Upper lobe of left lung (tissue), 4 donors: ENCODE measurements around the gene CFAP69.
"Not testable (repeated sequence)": the region's sequence is repeated elsewhere in the genome, so short reads cannot be mapped to it uniquely, and the experiment has no call there.

Experiments
- POLR2A ChIP-seq, 4 donors: fragments of 450-650 bp; IDR thresholded peaks; one replicate each; pipeline ENCODE4 v1.5.1; 2016 to 2017; ENCODE audit warnings: antibody characterized with exemption in 4 of 4, mild to moderate bottlenecking in 2 of 4
- POLR2AphosphoS5 ChIP-seq, 2 donors: sonication (generic); formaldehyde crosslinking; IDR thresholded peaks; one replicate each; pipeline ENCODE4 v1.5.1; 2017; ENCODE audit warnings: antibody characterized with exemption in 2 of 2

GRCh38 chr7:90256011-90256410 lies 11.0 kb downstream of the CFAP69 start:
- TF ChIP-seq POLR2A, POLR2AphosphoS5 (IDR thresholded peaks at IDR 0.05): not testable (repeated sequence)
